GM21528 (cell line): ENCODE measurements around the gene NTSR1.

Experiments used
- ATAC-seq: cut with Tn5 transposase; IDR thresholded peaks from one replicate; pipeline ENCODE4 v1.9.1; 2021; ENCODE audit warnings: mild to moderate bottlenecking, moderate library complexity; ENCODE audit not compliant: unreplicated experiment, low FRiP score

The NTSR1 gene

DNA sequence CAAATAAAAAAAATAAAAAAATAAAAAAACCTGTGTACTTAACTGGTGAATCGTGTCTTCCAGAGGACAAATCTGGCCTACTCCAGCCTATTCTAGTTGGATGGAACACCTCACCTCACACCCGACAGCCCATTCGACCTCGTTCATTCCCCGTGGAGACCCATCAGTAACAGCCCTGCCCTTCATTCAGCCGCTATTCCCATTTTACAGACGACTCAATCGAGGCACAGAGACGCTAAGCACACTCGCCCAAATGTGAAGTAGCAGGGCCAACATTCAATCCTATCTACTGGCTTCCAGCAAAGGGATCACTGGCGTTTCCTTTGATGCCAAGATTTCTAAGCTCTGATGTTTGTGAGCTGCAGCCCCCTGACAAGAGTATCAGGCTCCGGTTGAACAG is 1.8 kb upstream of the NTSR1 start:
- no peak for ATAC-seq

DNA sequence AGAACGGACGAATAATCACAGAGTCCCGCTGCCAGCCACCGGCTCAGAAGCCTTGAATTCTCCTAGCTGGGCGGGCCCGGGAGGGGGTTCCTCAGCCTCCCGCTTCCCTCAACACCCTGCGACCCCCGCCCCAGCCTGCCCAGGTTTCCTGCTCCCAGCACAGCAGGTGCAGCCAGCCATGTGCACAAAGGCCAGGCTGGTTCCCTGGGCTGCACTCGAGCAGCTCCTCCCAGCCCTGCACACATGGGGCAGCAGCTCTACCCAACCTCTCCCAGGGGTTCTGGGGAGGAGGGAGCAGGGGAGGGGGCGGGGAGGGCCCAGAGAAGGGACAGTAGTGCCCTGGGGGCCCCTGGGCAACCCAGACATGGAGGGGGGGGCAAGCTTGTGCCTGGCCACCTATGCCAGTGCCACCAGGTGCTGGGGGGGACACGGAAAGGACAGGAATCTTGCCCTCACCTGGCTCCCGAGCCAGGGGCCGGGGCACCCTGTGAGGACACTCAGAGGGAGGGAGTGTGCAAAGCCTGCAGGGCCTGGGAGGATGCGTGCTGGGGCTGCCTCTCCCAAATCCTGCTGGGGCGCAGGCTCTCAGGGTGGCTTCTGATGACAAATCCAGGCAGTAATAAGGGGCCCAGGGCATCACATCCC is 1.2 kb upstream of the NTSR1 start:
- no peak for ATAC-seq

DNA sequence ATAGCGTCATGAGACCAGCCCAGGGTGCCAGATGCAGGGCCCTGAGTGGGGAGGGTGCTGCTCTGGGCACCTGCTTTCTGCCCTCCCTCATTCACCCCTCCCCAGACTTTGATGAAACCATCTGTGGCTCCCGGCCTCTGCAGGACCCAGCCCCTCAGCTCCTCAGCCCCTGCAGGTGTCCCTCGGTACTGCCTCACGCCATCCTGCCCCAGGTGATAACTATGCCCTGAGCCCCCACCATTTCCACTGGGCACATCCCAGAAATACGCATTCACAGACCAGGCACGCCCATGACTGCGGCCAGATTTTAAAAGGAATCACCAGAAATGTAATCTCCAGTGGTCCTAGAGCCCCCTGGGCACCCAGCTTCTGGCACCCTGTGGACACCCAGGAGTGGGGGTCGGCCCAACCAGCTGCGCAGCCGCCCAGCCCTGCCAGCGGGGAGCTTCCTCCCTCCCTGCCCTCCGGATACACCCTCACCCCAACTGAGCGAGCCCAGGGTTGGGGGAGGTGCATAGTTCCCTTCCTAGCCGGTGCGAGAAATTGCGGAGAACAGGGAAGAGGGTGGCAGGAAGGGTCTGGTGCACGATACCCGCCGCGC is 615 bp upstream of the NTSR1 start:
- ATAC-seq, result no peak

DNA sequence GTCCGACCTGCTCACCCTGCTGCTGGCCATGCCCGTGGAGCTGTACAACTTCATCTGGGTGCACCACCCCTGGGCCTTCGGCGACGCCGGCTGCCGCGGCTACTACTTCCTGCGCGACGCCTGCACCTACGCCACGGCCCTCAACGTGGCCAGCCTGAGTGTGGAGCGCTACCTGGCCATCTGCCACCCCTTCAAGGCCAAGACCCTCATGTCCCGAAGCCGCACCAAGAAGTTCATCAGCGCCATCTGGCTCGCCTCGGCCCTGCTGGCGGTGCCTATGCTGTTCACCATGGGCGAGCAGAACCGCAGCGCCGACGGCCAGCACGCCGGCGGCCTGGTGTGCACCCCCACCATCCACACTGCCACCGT is 885 bp downstream of the NTSR1 start:
- no peak for ATAC-seq

DNA sequence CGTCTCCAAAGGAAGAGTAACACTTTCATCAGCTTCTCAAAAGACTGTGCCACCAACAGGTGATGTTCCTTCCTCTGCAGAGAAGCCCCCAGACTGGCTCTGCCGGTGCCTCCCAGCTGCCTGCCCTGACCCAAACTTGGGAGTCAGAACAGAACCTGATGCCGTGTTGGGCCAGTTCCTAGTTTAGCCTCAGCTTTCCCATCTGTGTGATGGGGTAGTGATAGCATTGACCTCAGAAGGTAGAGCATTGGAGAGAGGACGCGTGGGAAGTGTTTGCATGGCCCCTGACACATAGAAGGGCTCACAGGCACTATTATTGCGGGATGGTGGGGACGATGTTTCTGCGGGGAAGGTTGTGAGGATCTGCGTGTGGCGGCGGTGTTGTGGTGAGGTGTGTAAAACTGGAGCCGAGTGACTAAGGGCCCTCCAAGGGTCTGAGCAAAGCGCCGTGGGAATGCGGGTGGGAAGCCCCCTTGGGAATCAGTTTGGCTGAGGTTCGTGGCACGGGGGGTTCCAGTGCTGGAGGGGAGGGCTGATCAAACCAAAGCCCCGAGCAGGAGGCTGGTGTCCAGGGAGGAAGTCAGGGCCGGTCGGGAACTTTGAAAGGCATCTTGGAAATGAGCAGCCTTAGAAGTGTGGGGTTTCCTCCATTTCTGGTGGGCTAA is 1.7 kb downstream of the NTSR1 start:
- no peak for ATAC-seq

DNA sequence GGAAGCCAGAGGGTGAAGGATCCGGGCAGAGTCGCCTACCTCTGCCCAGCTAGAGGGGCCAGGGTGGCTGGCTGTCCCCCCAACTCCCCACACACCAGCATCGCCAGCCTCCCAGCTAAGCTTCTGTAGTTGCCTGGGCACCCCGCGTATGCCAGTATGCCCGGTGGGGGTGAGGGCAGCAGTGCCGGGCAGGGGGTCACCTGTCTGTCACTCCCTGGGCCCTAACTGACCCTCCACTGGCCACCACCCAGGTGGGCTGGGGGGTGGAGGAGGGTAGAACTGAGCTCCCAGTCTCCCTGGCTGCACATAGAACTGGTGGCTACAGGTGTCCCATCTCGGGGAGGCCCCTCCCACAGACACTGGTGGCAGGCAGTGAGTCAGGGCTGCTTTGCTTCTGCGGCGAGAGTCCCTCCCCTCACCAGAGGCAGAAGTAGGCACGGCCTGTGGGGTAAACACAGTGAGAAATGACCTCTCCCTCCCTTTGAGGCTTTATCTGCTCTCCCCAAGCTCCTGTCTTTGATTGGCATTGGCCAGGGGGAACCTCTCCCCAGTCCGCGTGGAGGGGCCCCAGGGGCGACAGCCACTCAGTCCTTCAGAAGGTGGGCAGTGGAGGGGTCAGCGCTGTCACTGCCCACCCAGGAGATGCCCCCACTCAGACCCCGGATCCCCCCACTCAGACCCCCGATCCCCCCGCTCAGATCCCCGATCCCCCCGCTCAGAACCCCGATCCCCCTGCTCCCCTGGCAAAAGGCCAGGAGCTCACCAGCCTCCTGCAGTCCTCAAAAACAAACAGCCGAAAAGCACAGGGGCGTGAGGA is 2.5 kb downstream of the NTSR1 start:
- ATAC-seq, result no peak

DNA sequence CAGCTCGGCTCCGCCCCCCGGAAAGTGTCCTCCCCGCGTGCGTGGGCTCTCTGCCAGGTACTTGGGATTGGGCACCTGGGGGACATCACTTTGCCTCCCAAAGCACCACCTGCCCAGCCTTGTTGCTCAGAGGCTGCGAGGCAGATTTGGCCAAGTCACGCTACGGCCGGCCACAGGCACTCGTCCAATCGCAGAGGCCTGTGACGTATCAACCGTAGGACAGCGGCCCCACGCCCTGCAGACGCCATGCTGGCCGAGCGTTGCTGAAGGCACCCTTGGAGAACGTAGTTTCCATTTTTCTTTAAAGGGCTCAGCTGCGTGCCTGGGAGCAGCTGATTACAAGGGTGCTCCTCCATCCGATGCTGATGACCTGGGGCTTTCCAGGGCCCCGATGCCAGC is 3.1 kb downstream of the NTSR1 start:
- ATAC-seq, result no peak

DNA sequence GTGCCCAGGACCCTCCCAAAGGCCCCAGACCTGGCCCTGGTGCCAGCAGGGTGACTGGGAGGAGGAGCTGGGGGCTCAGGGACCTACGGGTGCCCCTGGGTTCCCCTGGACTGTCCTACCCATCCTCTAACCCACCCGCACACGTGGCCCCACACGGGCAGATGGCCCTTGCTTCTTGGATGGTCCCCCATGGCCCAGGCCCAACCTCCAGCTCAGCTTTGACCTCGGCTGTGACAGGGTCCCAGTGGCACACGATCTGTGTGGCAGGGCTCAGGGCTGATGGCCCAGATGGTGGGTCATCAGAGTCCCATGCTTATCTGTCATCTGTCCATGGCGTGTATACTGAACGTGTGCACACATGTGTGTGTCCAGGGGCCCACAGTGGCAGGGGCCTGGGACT is 4.0 kb downstream of the NTSR1 start:
- no peak for ATAC-seq

DNA sequence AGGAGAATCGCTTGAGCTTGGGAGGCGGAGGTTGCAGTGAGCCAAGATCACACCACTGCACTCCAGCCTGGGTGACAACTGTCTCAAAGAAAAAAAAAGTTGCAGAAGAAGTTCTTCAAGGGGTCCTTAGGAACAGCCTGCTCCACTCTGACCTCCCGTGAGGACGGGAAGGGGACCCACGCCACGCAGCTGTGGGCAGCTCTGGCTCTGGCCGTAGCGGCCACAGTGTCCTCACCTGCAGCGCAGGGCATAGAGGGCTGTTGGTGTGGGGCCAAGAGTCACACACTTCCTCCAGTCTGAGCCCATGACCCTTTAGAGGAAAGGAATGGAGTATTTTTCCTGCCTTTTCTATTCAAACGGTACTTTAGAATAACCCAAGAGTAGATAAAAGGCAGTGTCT is 5.4 kb downstream of the NTSR1 start:
- ATAC-seq, result no peak

DNA sequence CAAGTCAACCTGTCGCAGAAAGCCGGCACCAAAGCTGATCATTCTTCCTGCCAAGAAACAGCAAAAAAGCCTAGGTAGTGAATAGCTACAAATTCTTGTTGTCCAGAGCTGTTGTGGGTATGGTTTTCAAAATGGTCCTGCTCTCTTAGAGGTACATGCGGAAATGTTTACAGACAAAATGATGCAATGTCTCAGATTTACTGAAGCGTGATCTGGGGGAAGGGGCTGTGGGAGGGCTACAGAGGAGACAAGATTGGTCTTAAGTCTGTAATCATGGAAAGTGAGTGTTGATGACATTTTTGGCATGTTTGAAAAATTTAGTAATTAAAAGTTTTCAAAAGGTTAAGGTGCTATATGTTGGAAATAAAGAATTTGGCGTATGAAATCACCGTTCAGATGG is 6.2 kb downstream of the NTSR1 start:
- ATAC-seq, result no peak

DNA sequence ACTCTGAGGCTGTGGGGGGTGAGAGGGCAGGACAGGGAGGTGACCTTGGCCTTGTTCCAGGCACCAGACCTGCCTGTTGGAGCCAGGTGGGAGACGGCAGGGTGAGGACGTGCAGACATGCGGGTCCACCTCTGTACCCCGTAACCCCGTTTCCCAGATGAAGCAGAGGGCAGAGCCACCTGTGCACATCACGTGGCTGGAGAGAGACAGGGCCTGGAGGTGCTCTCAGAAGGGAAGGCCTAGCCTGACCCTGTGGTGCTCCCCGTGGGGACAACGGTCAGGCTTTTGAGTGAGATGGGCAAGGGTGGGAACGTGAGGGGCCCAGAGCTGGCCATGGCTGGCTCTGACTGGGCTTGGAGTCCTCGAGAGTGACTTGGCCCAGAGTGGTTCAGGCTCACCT is 6.6 kb downstream of the NTSR1 start:
- no peak for ATAC-seq

DNA sequence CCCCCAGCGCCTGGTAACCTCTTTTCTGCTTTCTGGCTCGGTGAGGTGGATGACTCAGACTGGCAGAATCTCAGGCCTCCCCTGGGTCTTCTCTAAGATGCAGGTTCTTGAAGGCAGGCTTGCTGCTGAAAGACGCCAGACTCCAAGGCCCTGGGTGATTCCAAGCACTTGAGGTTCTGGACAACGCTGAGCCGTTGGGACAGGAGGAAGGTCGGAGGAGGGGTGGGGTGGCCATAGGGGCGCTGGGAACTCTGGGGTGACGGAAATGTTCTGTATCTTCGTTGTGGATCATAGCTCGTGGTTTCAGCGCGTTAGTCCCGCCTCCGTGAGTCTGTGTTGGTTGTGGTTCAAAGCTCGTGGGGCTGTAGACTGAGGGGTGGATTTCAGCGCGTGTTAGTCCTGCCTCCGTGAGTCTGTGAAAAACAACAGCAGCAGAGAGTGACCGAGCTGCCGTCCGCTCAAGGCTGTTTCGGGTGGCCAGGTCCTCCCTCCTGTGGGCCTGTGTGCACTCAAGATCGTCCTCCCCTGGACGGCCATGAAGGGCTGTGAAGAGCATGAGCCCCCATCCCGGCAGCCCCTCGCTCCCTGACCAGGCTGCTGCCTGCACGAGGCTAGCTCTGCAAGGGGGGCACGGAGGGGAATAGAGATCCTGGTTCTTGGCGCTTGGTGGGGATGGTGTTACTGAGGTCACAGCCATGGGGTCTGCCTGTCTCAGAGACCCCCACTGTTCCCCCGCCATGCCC is 7.7 kb downstream of the NTSR1 start:
- no peak for ATAC-seq

DNA sequence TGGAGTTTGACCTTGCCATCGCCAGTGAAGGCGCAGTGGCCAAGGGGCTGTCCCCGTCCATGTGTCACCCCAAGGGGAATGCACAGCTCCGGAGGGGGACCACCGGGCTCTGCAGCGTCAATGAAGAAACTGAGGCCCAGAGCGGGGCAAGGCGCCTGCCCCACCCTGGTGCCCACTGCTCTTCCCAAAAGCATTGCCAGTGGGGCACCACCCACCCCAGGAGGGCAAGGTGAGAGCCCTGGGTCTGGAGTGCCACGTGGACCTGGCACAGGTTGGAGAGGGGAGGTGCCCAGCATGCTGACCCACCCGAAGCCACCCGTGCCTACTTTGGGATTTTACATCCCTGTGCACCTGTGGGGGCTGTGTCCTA is 8.3 kb downstream of the NTSR1 start:
- ATAC-seq, result no peak

DNA sequence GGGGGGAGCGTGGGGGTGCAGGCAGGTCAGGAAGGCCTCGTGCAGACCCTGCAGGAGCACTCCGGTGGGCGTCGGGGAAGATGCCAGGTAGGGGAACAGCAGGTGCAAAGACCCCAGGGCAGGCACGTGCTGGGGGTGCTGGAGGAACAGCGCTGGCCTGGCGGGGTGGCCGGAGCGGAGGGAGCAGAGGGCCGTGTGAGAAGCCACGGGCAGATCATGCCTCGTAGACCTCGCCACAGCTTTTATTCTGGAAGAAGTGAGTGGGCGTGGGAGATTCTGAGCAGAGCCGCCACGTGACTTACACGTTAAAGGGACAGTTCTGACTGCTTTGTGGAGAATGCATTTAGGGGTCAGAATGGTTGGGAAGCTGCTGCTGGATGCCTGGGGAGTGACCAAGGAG is 9.3 kb downstream of the NTSR1 start:
- no peak for ATAC-seq

DNA sequence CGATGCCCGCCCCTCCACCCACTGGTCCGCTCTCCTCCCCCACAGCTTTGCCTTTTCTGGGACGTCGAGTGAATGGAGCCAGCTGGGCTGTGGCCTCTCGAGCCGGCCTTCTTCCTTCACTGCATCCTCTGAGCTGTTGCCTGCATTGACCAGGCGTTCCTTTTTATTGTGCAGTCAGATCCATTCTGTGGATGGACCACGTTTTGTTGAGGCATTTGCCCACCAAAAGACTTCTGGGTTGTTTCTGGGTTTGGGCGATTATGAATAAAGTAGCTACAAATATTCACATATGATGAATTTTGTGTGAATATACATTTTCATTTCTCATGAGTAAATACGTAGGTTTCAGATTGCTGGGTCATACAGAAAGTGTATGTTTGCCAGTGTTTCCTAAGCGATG is 9.9 kb downstream of the NTSR1 start:
- ATAC-seq, result no peak

DNA sequence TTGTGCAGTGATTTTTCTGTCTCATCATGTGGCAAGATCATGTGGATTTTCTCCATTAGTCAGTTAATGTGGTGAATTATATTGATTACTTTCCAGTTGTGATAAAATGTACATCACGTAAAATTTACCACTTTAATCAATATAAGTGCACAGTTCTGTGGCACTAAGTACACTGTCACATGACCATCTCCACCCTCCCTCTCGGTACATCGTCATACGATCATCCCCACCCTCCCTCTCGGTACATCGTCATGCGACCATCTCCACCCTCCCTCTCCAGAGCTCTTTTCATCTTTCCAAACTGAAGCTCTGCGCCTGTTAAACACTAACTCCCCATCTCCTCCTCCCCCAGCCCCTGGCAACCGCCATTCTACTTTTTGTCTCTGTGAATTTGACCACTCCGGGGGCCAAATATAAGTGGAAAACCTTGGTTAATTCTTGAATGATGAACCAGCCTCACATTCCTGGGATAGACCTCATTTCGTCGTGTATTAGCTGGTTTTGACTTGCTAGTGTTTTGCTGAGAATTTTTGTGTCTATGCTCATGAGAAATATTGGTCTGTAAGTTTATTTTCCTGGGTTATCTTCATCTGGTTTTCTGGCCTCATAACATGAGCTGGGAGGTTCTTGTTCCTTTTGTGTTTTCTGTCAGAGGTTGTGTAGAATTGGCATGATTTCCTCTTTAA is 10.8 kb downstream of the NTSR1 start:
- ATAC-seq, result no peak

DNA sequence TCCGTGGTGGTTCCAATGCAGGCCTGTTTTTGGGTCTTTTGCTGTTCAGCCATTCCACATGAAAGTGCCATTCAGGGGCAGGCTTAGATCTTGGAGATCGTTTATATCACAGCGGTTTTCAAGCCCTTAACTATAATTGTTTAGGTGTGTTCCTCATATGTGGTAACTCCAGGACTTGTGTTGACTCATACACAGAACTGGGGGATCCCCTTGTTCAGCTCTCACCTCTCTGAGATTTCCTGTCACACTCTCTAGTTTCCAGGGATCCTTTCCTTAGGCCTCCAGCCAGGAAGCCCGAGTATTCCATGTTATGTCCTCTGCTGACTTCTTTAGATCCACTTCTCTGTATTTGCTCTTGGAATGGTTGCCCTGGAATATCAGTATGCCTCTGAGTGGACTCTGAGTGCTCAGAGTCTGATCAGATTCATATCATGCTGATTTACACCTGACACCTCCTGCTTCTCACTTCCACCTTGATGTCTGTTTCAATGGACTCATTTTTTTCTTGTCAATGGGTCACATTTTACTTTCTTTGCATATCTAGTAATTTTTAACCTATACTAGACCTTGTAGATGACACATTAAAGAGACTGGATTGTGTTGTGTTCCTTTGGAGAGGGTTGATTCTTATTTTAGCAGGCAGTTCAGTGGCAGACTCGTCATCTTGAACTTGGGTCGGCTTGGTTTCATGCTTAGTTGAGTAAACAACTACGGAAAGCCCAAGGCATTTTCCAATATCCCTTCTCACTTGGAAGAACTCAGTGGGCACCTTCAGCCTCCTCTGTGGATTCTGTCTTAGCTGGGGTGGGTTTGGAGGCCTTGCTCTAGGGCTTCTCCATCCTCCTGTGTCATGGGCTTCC is 13.1 kb downstream of the NTSR1 start:
- ATAC-seq, result no peak

DNA sequence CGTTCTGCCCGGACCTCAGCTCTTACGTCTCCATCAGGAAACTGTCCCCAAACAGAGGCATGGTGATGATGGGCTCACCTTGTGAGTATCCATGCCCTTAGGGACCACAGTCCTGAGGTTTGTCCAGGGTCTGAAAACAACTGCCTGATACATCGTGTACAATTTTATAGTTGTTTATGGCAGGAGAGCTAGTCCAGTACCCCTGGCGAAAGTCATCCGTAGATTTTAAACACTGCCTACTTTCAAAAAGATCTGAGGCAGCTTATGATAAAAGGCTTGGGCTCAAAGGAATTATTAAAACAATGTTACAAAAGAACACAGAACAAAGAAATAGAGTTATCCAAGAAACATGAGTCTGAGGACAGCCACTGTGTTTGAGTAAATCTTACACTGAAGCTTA is 14.0 kb downstream of the NTSR1 start:
- ATAC-seq, result no peak

DNA sequence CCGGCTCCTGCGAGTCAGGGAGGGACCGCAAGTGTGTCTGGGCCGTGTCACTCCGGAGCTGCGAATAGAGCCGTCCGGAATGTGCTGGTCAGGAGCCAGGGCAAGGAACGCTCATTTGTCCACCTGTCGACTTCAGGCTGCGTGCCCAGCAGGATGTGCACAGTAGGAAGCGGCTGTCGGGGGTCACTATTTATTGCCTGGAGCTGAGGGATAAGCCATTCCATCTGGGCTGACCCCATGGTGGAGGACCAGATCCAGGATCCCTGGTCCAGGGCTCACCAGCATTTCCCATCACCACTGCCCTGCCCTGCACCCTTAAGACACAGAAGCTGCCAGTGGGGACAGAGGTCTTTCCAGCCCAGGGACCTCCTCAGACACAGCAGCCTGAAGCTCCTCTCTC is 14.7 kb downstream of the NTSR1 start:
- ATAC-seq, result no peak
